Subcutaneous adipose tissue (tissue), 4 donors: ENCODE measurements around the gene ADCY9. TPM values are rescaled to one million over a fixed set of nuclear protein-coding genes. Genes with fewer than 3 reads are reported as not detected.

Experiments used
- CTCF ChIP-seq: fragments of 450-650 bp; IDR thresholded peaks from one replicate; pipeline ENCODE4 v1.5.1; 2016; ENCODE audit warnings: low read depth, mild to moderate bottlenecking, control low read depth, antibody characterized with exemption, moderate library complexity
- total RNA-seq, 4 donors: library from RNA; depleted of rRNA; stranded (reverse); fragments of >200 nt; gene quantifications; one replicate each; pipeline ENCODE4 v1.1.0, GENCODE V29; 2016

The ADCY9 gene
- total RNA-seq, 4 donors from 2014 or later, result 9.5 to 16.4 (median 9.8) TPM

- no peak for TF ChIP-seq CTCF
Observed at GRCh38 chr16:3935921-3936320, 180.3 kb downstream of the ADCY9 start.

GRCh38 chr16:3934491-3935181 is 181.6 kb downstream of the ADCY9 start:
- no peak for TF ChIP-seq CTCF

GRCh38 chr16:3924763-3925162 is 191.5 kb downstream of the ADCY9 start:
- no peak for TF ChIP-seq CTCF

DNA sequence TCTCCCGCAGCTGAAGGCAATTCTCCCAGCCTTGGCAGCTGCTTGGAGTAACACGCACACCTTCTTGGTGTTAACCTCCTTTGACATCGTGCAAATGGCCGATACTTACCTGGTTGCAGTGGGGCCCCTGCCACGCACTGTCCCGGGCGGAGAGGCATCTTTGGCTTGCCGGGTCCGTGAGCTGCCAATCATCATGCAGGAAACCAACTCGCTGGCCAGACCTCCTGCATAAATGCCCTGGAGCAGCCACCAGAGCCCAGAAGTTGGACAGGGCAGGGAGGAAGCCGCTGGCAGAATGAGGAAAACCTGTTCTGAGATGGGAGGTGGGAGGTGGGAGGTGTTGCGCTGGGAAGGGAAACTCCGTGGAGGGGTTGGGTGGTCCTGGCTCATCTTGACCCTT is 194.0 kb downstream of the ADCY9 start:
- TF ChIP-seq CTCF, result no peak

DNA sequence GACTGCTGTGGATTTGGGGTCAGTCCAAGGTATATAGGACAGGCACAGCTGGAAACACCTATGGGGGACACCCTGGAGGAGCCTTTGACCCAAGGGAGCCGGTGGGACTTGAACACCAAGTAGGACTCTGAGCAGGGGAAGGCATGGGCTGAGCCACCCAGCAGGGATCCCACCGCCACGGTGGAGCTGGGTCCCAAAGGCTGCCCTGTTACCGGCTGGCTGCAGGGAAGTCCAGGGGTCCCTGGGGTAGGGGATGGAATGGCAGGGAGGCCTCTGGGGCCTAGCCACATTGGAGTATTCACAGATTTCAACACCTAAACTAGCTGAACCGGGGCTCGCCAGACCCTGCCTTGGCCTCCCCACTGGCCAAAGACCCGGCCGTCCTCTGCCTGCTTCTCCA is 196.0 kb downstream of the ADCY9 start:
- TF ChIP-seq CTCF, result no peak

DNA sequence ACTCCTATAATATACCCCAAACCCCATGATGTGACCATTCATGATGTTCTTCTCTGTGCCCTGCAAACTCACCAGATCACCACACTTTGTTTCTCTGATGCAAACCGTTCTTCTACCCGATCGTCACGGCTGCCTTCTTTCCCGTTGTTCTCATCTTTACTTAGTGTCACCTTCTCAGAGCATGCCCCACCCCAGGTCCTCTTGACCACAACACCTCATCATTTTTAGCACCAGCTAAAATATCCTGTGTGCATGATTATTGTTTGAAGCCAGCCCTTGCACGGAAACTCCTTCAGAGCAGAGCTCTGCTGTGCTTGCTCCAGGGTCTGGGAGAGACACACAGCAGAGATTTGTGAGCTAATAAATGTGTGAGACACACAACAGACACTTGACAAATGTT is 196.8 kb downstream of the ADCY9 start:
- no peak for TF ChIP-seq CTCF

DNA sequence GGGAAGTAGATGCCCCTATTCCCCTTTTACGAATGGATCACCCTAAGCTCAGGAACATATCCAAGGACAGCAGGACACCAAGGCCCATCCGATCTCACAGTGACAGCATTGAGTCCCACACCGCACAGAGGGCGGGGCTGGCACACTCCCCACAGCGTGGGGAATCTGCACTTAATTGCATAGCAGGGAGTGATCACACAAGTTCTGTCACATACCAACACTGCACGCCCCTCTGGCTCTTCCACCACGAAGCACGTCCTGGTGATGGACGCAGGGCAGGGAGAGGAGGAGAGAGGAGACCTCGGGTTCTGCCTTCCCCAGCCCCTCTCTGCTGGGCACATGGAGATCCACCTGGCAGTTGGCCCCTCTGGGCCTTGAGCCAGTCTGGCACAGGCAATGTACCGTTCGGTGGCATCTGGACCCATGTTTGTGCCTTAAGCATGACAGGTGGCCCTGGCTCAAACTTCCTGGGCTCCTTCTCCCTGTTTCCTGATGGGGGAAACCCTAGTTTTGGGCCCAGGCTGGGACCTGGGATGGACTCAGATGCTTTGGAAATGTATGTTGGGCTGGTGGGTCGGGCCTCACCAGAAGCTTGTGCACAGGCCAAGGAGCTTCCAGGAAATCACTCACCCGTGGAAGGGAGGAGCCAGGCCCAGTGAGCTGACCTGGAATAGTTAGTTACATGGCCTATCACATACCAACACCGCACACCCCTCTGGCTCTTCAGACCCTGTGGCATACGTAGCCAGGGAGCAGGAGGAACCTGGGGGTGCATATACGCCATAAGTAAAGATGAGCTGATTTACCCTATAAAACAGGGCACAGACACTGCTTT is 200.6 kb downstream of the ADCY9 start:
- no peak for TF ChIP-seq CTCF
